PC-9 (cell line): ENCODE results near the gene PXDN. TPM values are rescaled to one million over a fixed set of nuclear protein-coding genes. Genes with fewer than 3 reads are reported as not detected.
"Not testable (repeated sequence)": the region's sequence is repeated elsewhere in the genome, so short reads cannot be mapped to it uniquely, and the experiment has no call there.

Experiments used
- BruUV-seq: library from RNA; stranded (reverse); fragments of 400-500 nt; replicated peaks from 2 replicates; lab custom pipeline; 2021; lab: Mats Ljungman, UMichigan
- CTCF ChIA-PET: fragments of 300-600 bp; sonication (Branson Sonifier 250); formaldehyde crosslinking; loops from one replicate; lab custom pipeline; 2022; ENCODE audit warnings: antibody characterized with exemption; lab: Charles Lee
- POLR2A ChIA-PET: fragments of 300-600 bp; sonication (Branson Sonifier 250); formaldehyde crosslinking; loops from one replicate; lab custom pipeline; 2022; ENCODE audit warnings: antibody characterized with exemption; ENCODE audit not compliant: unreplicated experiment; lab: Charles Lee
- DNase-seq, 2 experiments: peaks; one replicate each; pipeline versions ENCODE4 v3.0.0 to v3.0.0-alpha.2; 2015 to 2022; ENCODE audit warnings: mixed read lengths in 1 of 2
- H2AFZ ChIP-seq: fragments of 200-600 bp; sonication (generic); 2 replicates; pipeline ENCODE4 v1.8.1; 2017; ENCODE audit warnings: antibody characterized with exemption
- H3F3A ChIP-seq: fragments of 200-600 bp; sonication (generic); 2 replicates; pipeline ENCODE4 v1.8.1; 2017; ENCODE audit warnings: antibody characterized with exemption, mild to moderate bottlenecking, low read depth; ENCODE audit not compliant: insufficient read depth
- H3K27ac ChIP-seq: fragments of 200-600 bp; sonication (generic); 2 replicates; pipeline ENCODE4 v1.6.1; 2016; ENCODE audit warnings: mixed run types
- H3K27me3 ChIP-seq: fragments of 200-600 bp; sonication (generic); 2 replicates; pipeline ENCODE4 v1.6.1; 2016; ENCODE audit warnings: low read depth, mixed run types; ENCODE audit not compliant: insufficient read depth
- H3K36me3 ChIP-seq: fragments of 200-600 bp; sonication (generic); 2 replicates; pipeline ENCODE4 v1.6.1; 2016; ENCODE audit warnings: low read depth, mixed run types
- H3K4me1 ChIP-seq: fragments of 200-600 bp; sonication (generic); replicated peaks from 2 replicates; pipeline ENCODE4 v1.6.1; 2016; ENCODE audit warnings: mixed run types; ENCODE audit not compliant: insufficient read depth
- H3K4me2 ChIP-seq: fragments of 200-600 bp; sonication (generic); 2 replicates; pipeline ENCODE4 v1.6.1; 2017; ENCODE audit warnings: mixed run types
- H3K4me3 ChIP-seq: fragments of 200-600 bp; sonication (generic); 2 replicates; pipeline ENCODE4 v1.6.1; 2016; ENCODE audit warnings: mixed run types
- H3K79me2 ChIP-seq: fragments of 200-600 bp; sonication (generic); 2 replicates; pipeline ENCODE4 v1.6.1; 2017; ENCODE audit warnings: low read depth, mixed run types
- H3K9me2 ChIP-seq: fragments of 200-600 bp; sonication (generic); 2 replicates; pipeline ENCODE4 v1.8.1; 2017; ENCODE audit warnings: mild to moderate bottlenecking; ENCODE audit not compliant: insufficient read depth
- H3K9me3 ChIP-seq: fragments of 200-600 bp; sonication (generic); 2 replicates; pipeline ENCODE4 v1.8.1; 2016; ENCODE audit warnings: low read depth; ENCODE audit not compliant: insufficient read depth
- H4K20me1 ChIP-seq: fragments of 200-600 bp; sonication (generic); 2 replicates; pipeline ENCODE4 v1.8.1; 2017; ENCODE audit not compliant: insufficient read depth
- CTCF ChIP-seq: fragments of 200-600 bp; sonication (generic); conservative IDR thresholded peaks from 2 replicates; pipeline ENCODE4 v1.6.1; 2017; ENCODE audit warnings: mixed run types, antibody characterized with exemption, mild to moderate bottlenecking, moderate library complexity
- EZH2 ChIP-seq: fragments of 200-600 bp; sonication (generic); IDR thresholded peaks from 2 replicates; pipeline ENCODE4 v1.8.0; 2017; ENCODE audit warnings: antibody characterized with exemption, low read depth
- intact Hi-C: fragments of 100-400 bp; cut with micrococcal nuclease; formaldehyde crosslinking; loops from one replicate; pipeline ENCODE4 v1.10.0; 2022; ENCODE audit not compliant: unreplicated experiment
- total RNA-seq: library from RNA; stranded (reverse); gene quantifications from 2 replicates; pipeline ENCODE4 v1.2.3, GENCODE V29; 2021

Gene PXDN
- total RNA-seq, 1 experiment from 2014 or later = 91.1 TPM

DNA sequence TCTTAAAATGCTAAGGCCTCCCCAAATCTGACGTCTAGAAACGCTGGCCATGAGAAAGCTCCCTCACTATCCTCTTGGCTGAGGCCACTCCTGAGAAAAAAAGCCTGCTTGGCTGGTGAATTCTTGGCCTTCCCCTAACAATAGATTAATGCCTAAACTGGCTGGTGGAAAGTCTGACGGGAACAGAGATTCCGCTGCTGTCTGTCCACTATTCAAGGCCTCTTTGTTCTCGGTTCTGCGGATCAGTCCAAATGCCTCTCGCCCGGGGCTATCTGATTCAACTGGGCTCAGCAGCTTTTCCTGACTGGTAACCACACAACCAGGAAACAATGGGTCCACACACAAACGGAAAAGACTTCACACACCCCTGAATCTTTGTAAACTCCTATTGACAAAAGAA lies 27.2 kb downstream of the PXDN start:
- TF ChIP-seq EZH2 (no peak), CTCF (no peak)
- no peaks in the 10 kb centered on the region for H3K36me3 ChIP-seq
- CTCF ChIA-PET = no interaction called here
- DNase-seq = peak; percentile 36 to 68
- H3K9me3 ChIP-seq = no peaks in the 10 kb centered on the region
- H3K4me2 ChIP-seq = no peak overlapping the region
- no peaks in the 10 kb centered on the region for H4K20me1 ChIP-seq
- peaks cover 45% of the 10 kb centered on the region for H3K79me2 ChIP-seq
- H3K27ac ChIP-seq = no peak overlapping the region
- no TSS peak for BruUV-seq
- peaks cover 39% of the 10 kb centered on the region for H3K27me3 ChIP-seq
- no peak overlapping the region for H3K4me3 ChIP-seq
- no peaks in the 10 kb centered on the region for H3K9me2 ChIP-seq
- POLR2A ChIA-PET = interaction anchor here (0.8 kb wide), 1 partner anchor 1292 kb away, joined by 8 read pairs; no protein-coding TSS in a partner anchor
- peaks cover 17% of the 10 kb centered on the region for H3K4me1 ChIP-seq
- peaks cover 13% of the 10 kb centered on the region for H3F3A ChIP-seq
- H2AFZ ChIP-seq = no peak overlapping the region
- intact Hi-C loops = no loop called here

DNA sequence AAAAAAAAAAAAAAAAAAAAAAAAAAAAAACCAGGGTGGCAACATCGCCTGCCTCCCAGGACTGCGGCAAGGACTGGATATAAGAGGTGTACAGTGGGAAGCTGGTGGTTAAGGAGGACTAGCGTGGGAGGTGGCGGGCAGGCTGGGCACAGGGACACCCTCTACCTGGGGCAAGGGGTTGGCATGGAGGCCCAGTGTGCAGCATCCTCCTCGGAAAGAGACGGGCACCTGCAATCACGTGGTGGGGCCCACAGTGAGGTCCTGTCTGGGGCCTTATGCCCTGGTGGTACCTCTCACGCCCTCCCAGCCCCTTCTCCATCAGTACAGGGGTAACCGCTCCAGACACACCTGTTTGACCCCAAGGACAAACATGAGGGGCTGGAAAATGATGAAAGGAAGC lies 27.9 kb downstream of the PXDN start:
- BruUV-seq = no TSS peak
- H3K27ac ChIP-seq = no peak overlapping the region
- peaks cover 43% of the 10 kb centered on the region for H3K27me3 ChIP-seq
- no peaks in the 10 kb centered on the region for H3K9me3 ChIP-seq
- H4K20me1 ChIP-seq = no peaks in the 10 kb centered on the region
- intact Hi-C loops = no loop called here
- peaks cover 9% of the 10 kb centered on the region for H3F3A ChIP-seq
- H3K4me1 ChIP-seq = peaks cover 10% of the 10 kb centered on the region
- no peak overlapping the region for H3K4me3 ChIP-seq
- ChIA-PET POLR2A (no interaction called here), CTCF (no interaction called here)
- H3K9me2 ChIP-seq = no peaks in the 10 kb centered on the region
- TF ChIP-seq CTCF (no peak), EZH2 (no peak)
- H3K4me2 ChIP-seq = no peak overlapping the region
- peak in 1 of 2 experiments; percentile 25 for DNase-seq
- no peak overlapping the region for H2AFZ ChIP-seq
- no peaks in the 10 kb centered on the region for H3K36me3 ChIP-seq
- H3K79me2 ChIP-seq = peaks cover 49% of the 10 kb centered on the region

DNA sequence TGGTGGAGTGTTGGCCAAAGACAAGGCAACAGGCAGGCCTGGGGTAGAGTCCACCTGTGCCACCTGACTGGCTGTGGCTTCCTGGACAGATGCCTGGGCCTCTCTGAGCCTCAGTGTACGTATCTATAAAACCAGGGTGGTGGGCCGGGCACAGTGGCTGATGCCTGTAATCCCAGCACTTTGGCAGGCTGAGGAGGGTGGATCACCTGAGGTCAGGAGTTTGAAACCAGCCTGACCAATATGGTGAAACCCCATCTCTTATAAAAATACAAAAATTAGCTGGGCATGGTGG lies 28.4 kb downstream of the PXDN start:
- H2AFZ ChIP-seq, H3F3A ChIP-seq, H3K9me3 ChIP-seq, BruUV-seq, intact Hi-C loops, H3K9me2 ChIP-seq, CTCF ChIA-PET, H3K4me3 ChIP-seq, H4K20me1 ChIP-seq, H3K4me2 ChIP-seq, H3K36me3 ChIP-seq, POLR2A ChIA-PET, H3K4me1 ChIP-seq, DNase-seq, H3K27ac ChIP-seq: not testable (repeated sequence)
- H3K27me3 ChIP-seq = peaks cover 43% of the 10 kb centered on the region
- peaks cover 48% of the 10 kb centered on the region for H3K79me2 ChIP-seq
